Large intestine (tissue), 3 donors: Measurements from ENCODE around the gene HDAC11. TPM values are rescaled to one million over a fixed set of nuclear protein-coding genes. Genes with fewer than 3 reads are reported as not detected.
"Not testable (repeated sequence)": the region's sequence is repeated elsewhere in the genome, so short reads cannot be mapped to it uniquely, and the experiment has no call there.

Experiments
- DNase-seq, 2 donors: peaks; one replicate each; pipeline versions ENCODE4 v3.0.0 to v3.0.0-alpha.2; 2013
- H3K27ac ChIP-seq: one replicate; pipeline ENCODE4 v1.5.1; 2013; ENCODE audit warnings: low read length
- H3K27me3 ChIP-seq: 2 replicates; pipeline ENCODE4 v1.6.1; 2013; ENCODE audit warnings: low read length; ENCODE audit not compliant: control insufficient read depth, insufficient read depth
- H3K36me3 ChIP-seq: 2 replicates; pipeline ENCODE4 v1.6.1; 2013; ENCODE audit warnings: low read length; ENCODE audit not compliant: control insufficient read depth, insufficient read depth
- H3K4me1 ChIP-seq: one replicate; pipeline ENCODE4 v1.6.1; 2013; ENCODE audit warnings: low read length; ENCODE audit not compliant: control insufficient read depth, insufficient read depth
- H3K4me3 ChIP-seq: one replicate; pipeline ENCODE4 v1.5.1; 2013; ENCODE audit warnings: low read length
- H3K9me3 ChIP-seq: one replicate; pipeline ENCODE4 v1.6.1; 2013; ENCODE audit warnings: mild to moderate bottlenecking, low read depth, low read length, moderate library complexity; ENCODE audit not compliant: control insufficient read depth
- WGBS: methylation state at CpG from one replicate; pipeline ENCODE4 v1.1.5; 2013; ENCODE audit warnings: low lambda C conversion rate; ENCODE audit not compliant: insufficient coverage; 5-methylcytosine and 5-hydroxymethylcytosine counted together
- polyA plus RNA-seq: library from polyadenylated mRNA; unstranded; fragments of 120-200 nt; gene quantifications from one replicate; pipeline ENCODE4 v1.2.1, GENCODE V29; 2013

The HDAC11 gene
- polyA plus RNA-seq, 1 donor: 16.7 TPM

GRCh38 chr3:13483286-13483685 lies 3.2 kb downstream of the HDAC11 start:
- Histone ChIP-seq H3K27me3 (no peaks in the 10 kb centered on the region), H3K4me1 (peaks cover 58% of the 10 kb centered on the region), H3K4me3 (no peak overlapping the region), H3K9me3 (no peaks in the 10 kb centered on the region), H3K27ac (peak overlapping the region; percentile 99), H3K36me3 (no peaks in the 10 kb centered on the region)
- DNase-seq: peak in 1 of 2 donors; percentile 45
- no CpG with 5 or more reads among the region's 7 CpGs for WGBS

- WGBS: no CpG with 5 or more reads among the region's 21 CpGs
- DNase-seq: peak; percentile 55 to 82
- Histone ChIP-seq H3K9me3 (no peaks in the 10 kb centered on the region), H3K27ac (peak overlapping the region; percentile 99), H3K4me3 (no peak overlapping the region), H3K4me1 (peaks cover 55% of the 10 kb centered on the region), H3K36me3 (no peaks in the 10 kb centered on the region), H3K27me3 (no peaks in the 10 kb centered on the region)
These were observed 4.0 kb downstream of the HDAC11 start for GRCh38 chr3:13483988-13484695.

DNA sequence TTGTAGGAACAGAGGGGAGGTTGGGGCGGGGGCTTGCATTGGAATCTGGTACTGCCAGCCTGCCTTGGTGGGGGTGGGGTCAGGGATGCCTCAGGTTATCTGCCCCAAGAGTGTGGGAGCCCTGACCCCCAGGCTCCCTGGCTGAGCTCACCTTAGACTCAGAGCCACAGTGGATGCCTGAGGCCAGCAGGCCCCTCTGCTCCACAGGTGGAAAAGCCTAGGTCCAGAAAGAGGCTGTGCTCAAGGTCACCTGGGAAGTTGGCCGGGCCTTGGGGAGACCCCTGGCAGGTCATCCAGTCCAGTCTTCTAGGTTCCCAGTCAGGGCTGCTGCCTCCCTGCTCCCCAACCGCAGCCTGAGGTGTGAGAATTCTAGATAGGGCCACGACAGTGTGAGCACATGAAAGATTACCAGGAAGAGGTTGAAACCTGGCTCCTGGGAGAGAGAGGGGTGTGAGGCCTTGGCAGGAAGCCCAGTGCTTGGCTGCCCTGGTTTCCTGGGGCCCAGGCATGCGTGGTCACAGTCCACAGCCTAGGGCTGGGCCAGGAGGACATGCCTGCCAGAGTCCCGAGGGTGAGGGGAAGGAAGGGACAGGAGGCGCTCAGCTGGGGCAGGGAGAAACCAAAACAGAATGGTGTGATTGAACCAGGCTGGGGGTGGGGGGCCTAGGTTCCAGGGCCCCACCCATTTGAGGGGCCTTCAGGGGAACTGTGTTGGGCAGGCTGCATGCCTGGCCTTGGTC lies 4.9 kb downstream of the HDAC11 start:
- Histone ChIP-seq H3K4me1 (peaks cover 54% of the 10 kb centered on the region), H3K36me3 (no peaks in the 10 kb centered on the region), H3K27ac (peak overlapping the region; percentile 99), H3K4me3 (no peak overlapping the region), H3K9me3 (no peaks in the 10 kb centered on the region), H3K27me3 (no peaks in the 10 kb centered on the region)
- 0% methylated on average over 2 of the region's 7 CpGs for WGBS
- peak; percentile 96 to 98 for DNase-seq

GRCh38 chr3:13485630-13486562 lies 5.8 kb downstream of the HDAC11 start:
- not testable (repeated sequence) for H3K36me3 ChIP-seq, DNase-seq, H3K4me3 ChIP-seq, H3K27me3 ChIP-seq, H3K9me3 ChIP-seq
- no CpG with 5 or more reads among the region's 9 CpGs for WGBS
- H3K27ac ChIP-seq: peak overlapping the region; percentile 99
- H3K4me1 ChIP-seq: peaks cover 51% of the 10 kb centered on the region

- no CpG with 5 or more reads among the region's 4 CpGs for WGBS
These were observed 7.3 kb downstream of the HDAC11 start for GRCh38 chr3:13487403-13487802.

GRCh38 chr3:13491206-13491974 lies 11.3 kb downstream of the HDAC11 start:
- DNase-seq: no peak
- Histone ChIP-seq H3K4me1 (peaks cover 12% of the 10 kb centered on the region), H3K27me3 (no peaks in the 10 kb centered on the region), H3K4me3 (no peak overlapping the region), H3K36me3 (peaks cover 15% of the 10 kb centered on the region), H3K27ac (no peak overlapping the region), H3K9me3 (no peaks in the 10 kb centered on the region)
- WGBS: no CpG with 5 or more reads among the region's 8 CpGs

More at GRCh38 chr3:13487403-13487802, 7.3 kb downstream of the HDAC11 start:
- Histone ChIP-seq H3K27me3 (no peaks in the 10 kb centered on the region), H3K4me1 (peaks cover 46% of the 10 kb centered on the region), H3K9me3 (no peaks in the 10 kb centered on the region), H3K36me3 (peaks cover 5% of the 10 kb centered on the region), H3K27ac (peak overlapping the region; percentile 32), H3K4me3 (no peak overlapping the region)
- peak in 1 of 2 donors; percentile 64 for DNase-seq

GRCh38 chr3:13492048-13492447 lies 11.9 kb downstream of the HDAC11 start:
- Histone ChIP-seq H3K9me3 (no peaks in the 10 kb centered on the region), H3K4me3 (no peak overlapping the region), H3K4me1 (peaks cover 11% of the 10 kb centered on the region), H3K36me3 (peaks cover 15% of the 10 kb centered on the region), H3K27me3 (no peaks in the 10 kb centered on the region), H3K27ac (no peak overlapping the region)
- WGBS: no CpG with 5 or more reads among the region's 6 CpGs
- no peak for DNase-seq

DNA sequence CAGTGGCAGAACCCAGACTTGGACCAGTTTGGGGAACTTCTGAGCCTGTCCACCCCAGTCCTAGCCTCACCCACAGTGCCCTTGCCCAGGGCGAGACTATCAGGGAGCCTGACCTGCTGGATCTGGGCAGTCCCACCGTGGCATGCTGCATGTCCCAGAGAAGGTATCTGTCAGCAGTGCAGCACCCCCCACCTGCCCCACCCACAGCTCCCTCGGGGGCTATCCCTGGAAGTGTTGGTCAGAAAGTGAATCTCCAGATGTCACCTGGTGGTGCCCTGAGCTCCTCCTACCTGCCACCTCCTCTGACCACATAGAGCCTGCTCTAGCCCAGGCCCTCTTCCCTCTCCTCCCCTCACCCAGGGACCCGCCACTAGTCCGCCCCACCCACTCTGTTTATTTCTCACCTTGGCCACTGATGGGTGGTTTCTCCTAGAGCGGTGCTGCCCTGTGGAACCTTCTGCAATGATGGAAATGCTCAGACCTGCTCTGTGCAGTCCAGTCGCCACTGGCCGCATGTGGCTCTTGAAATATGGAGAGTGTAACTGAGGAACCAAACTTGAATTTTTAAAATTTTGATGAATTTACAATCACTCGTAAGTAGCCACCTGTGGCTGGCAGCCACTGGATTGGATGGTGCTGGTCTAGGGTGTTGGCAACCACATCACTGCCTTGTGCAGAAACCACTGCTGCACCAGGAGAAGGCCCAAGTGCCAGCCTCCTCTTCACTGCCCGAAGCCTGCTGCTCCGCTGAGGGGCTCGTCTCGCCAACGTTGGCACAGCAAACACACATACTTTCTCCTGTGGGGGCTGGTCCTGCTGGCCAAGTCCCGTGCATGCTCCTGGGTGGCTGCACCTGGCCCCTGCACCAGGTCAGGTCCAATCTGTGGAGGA lies 13.1 kb downstream of the HDAC11 start:
- WGBS: no CpG with 5 or more reads among the region's 15 CpGs
- no peak for DNase-seq
- Histone ChIP-seq H3K36me3 (peaks cover 15% of the 10 kb centered on the region), H3K27me3 (no peaks in the 10 kb centered on the region), H3K27ac (no peak overlapping the region), H3K4me3 (no peak overlapping the region), H3K4me1 (peaks cover 2% of the 10 kb centered on the region), H3K9me3 (no peaks in the 10 kb centered on the region)

GRCh38 chr3:13493867-13494441 lies 13.8 kb downstream of the HDAC11 start:
- peaks cover 19% of the 10 kb centered on the region for H3K36me3 ChIP-seq

More at GRCh38 chr3:13493867-13494441, 13.8 kb downstream of the HDAC11 start:
- Histone ChIP-seq H3K4me3 (no peak overlapping the region), H3K9me3 (no peaks in the 10 kb centered on the region), H3K27ac (no peak overlapping the region), H3K27me3 (no peaks in the 10 kb centered on the region), H3K4me1 (peaks cover 2% of the 10 kb centered on the region)
- DNase-seq: no peak
- no CpG with 5 or more reads among the region's 15 CpGs for WGBS
